H1 (cell line): Measurements from ENCODE around the gene CTNND2. TPM values are rescaled to one million over a fixed set of nuclear protein-coding genes. Genes with fewer than 3 reads are reported as not detected.

Source experiments
- CHD7 ChIP-seq: fragments of 300-600 bp; sonication (generic); IDR thresholded peaks from 2 replicates; pipeline ENCODE4 v1.7.1; 2012; ENCODE audit warnings: low read length, moderate library complexity, mild to moderate bottlenecking, inconsistent platforms; ENCODE audit not compliant: insufficient replicate concordance
- polyA plus RNA-seq, 7 experiments: library from polyadenylated mRNA; depleted of rRNA in 3 of 7; stranded (reverse) in 5 of 7; unstranded in 2 of 7; fragments of >200 nt in 5 of 7; fragments of 200-250 nt in 2 of 7; gene quantifications; 1 replicate in 5 of 7; 2 replicates in 1 of 7; 4 replicates in 1 of 7; pipeline versions ENCODE4 v1.2.1 to v1.2.3, GENCODE V29; 2011 to 2013; ENCODE audit warnings: missing spikeins in 2 of 7, mixed read lengths in 2 of 7
- total RNA-seq: library from RNA; stranded (reverse); fragmentation: NEBNext Ultra II Directional; extraction: Animal tissue kit (Norgen Biotek cat#: 25700); gene quantifications from 2 replicates; pipeline ENCODE4 v1.2.1, GENCODE V29; 2021

Gene CTNND2
- total and polyA plus RNA-seq, 2 of the 8 experiments (the other 6 are each of a cell fraction or from before 2014, with no cell fraction given), result 7.4 to 14.2 TPM

GRCh38 chr5:11400316-11400715, 503.9 kb downstream of the CTNND2 start (continued):
- no peak for TF ChIP-seq CHD7
